NCI-H1694 (cell line): ENCODE results near the gene OVCA2.

Experiments
- DNase-seq: peaks from one replicate; lab custom pipeline; 2025; lab: John Stamatoyannopoulos, UW

The OVCA2 gene

DNA sequence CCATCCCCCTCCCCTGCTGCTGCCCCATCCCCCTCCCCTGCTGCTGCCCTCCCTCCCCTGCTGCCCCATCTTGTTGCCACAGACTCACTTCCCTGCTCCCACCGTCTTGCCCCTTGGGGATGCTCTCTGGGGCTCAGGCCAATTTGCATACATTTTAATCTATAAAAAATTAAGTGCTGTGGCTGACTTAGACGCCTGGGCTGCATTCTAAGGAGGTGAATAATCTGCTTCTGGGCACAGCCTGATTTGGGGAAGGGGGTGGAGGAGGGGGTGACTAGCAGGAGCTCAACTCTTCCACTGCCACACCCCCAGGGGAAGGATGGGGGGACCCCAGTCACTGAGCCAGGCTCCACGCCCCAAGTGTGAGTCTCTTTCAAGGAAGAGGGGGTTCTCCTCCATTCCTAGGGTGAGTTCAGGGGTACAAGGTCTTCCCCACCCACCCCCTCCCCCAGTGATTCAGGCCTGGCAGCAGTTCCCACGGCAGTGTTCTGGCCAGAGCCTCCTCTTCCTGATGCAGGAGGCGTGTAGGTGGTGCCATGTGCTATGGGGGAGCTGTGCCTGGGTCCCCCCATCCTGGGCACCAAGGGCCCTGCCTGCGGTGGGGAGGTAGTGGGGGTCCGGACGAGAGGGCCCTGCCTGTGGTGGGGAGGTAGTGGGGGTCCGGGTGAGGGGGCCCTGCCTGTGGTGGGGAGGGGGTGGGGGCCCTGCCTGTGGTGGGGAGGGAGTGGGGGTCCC lies 6.8 kb upstream of the OVCA2 start:
- DNase-seq: no peak

GRCh38 chr17:2035541-2036488 lies 6.0 kb upstream of the OVCA2 start:
- DNase-seq: no peak

- DNase-seq: peak; percentile 35
Measured at GRCh38 chr17:2037155-2037554, 4.7 kb upstream of the OVCA2 start.

DNA sequence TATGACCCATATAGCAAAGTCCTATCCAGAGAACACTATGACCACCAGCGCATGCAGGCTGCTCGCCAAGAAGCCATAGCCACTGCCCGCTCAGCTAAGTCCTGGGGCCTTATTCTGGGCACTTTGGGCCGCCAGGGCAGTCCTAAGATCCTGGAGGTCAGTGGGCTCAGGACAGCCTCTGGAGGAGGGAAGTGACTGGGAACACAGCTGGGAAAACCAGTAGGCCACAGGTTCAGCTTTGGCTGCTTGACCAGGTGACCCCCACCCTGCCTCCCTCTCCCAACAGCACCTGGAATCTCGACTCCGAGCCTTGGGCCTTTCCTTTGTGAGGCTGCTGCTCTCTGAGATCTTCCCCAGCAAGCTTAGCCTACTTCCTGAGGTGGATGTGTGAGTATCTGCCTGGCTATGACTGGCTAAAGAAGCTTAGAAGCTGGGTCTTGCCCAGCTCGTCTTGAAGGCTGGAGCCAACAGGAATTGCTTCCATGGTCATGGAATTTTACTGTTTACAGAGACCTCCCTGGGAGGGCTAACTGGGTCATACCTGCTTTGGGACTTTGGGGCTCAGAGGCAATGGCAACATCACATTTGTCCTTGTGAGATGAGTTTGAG lies 1.5 kb upstream of the OVCA2 start:
- DNase-seq: no peak

- no peak for DNase-seq
Measured at GRCh38 chr17:2040942-2041560, 771 bp upstream of the OVCA2 start.

DNA sequence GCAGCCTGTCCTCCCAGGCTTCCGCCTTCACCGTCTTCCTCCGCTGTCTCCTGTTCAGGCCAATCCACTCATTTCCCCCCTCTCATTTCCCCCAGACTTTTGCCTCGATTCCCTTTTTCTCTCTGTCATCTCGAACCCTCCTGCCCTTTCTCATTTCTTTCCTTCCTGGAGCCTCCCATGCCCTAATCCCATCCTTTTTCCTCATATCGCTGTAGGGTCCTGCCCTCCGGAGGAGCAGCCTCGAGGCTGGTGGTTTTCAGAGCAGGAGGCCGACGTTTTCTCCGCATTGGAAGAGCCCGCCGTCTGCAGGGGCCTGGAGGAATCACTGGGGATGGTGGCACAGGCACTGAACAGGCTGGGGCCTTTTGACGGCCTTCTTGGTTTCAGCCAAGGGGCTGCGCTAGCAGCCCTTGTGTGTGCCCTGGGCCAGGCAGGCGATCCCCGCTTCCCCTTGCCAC lies 597 bp downstream of the OVCA2 start:
- no peak for DNase-seq

DNA sequence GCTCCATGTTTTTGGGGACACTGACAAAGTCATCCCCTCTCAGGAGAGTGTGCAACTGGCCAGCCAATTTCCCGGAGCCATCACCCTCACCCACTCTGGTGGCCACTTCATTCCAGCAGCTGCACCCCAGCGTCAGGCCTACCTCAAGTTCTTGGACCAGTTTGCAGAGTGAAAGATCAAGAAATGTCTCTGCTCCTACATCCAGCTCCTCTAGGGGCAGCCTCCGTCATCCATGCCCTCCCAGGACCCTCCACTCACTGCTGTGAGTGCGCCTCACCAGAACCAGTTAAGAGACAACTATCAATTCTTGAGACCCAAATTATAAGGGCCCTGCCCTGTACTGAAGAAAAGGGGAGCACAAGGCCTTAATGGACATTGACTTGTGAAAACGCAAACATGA lies 1.1 kb downstream of the OVCA2 start:
- DNase-seq: no peak

DNA sequence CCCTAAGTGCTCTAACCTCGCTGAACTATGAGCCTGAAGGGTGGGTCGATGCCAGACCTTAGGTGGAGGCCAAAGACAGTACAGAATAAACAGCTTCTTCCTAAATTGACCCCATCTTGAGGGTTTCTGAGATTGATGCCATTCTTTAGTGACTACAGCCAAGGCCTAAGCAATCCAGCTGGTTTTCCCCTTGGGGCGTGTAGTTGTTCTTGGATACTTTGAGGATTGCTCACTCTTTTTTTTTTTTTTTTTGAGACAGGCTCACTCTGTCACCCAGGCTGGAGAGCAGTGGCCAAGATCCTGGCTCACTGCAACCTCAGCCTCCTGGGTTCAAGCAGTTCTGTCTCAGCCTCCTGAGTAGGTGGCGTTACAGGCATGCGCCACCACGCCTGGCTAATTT lies 2.0 kb downstream of the OVCA2 start:
- DNase-seq: no peak

- DNase-seq: no peak
Measured at GRCh38 chr17:2044263-2044894, 2.6 kb downstream of the OVCA2 start.

DNA sequence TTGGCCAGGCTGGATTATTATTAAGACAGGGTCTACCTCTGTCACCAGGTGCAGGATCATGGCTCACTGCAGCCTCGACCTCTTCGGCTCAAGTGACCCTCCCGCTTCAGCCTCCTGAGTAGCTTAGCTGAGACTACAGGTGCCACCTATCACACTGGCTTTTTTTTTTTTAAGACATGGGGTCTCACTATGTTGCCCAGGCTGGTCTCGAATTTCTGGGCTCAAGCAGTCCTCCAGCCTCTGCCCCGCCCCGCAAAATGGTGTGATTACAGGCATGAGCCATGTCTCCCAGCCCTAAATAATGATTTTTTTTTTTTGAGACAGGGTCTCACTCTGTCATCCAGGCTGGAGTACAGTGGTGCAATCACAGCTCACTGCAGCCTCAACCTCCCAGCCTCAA lies 5.8 kb downstream of the OVCA2 start:
- DNase-seq: no peak

- no peak for DNase-seq
Measured at GRCh38 chr17:2048805-2049204, 7.0 kb downstream of the OVCA2 start.

DNA sequence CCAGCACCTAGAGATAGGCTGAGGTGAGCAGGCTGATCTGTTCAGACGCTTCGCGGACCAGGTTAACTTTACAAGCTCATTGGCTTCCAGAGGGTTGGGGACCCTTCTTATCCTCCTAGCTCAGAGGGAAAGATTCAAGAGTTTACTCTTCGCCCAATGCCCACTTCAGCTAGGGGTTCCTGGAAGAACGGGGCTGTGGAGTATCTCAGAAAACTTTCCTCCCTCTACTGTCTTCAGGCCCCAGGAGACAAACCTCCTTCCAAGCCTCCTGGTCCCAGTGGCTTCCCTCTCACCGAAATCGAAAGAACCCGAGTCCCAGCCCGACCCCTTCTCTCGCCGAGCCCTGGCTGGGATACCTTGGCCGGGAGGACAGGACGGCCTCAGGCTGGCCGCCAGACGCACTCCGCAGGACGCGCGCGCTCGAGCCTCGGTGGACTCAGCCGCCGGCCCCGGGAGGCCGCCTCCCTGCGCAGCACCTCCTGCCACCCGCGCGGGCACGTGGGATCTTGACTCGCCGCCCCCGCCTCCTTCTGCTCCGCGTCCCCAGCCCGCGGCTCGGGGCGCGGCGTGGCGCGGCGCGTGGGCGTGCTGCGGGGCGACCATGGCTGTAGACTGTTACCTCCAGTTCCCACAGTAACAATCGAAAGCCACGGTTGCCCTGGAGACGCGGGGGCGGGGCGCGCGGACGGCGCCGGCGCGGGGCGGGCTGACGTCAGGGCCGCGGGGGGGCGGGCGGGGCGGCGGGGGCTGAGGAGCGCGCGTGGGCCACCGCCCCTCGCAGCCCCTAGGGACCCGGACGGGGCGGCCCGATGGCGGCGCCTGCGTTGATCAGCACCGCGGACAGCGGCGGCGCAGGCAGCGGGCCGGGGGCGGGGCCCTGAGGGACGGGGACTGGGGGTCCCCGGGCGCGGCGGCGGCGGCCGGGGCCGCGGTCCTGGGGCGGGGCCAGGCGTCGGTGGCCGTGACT lies 7.8 kb downstream of the OVCA2 start:
- DNase-seq: no peak

- peak; percentile 27 for DNase-seq
Measured at GRCh38 chr17:2050300-2051060, 8.7 kb downstream of the OVCA2 start.

- no peak for DNase-seq
Measured at GRCh38 chr17:2051061-2051932, 9.5 kb downstream of the OVCA2 start.

- no peak for DNase-seq
Measured at GRCh38 chr17:2051933-2052559, 10.2 kb downstream of the OVCA2 start.

DNA sequence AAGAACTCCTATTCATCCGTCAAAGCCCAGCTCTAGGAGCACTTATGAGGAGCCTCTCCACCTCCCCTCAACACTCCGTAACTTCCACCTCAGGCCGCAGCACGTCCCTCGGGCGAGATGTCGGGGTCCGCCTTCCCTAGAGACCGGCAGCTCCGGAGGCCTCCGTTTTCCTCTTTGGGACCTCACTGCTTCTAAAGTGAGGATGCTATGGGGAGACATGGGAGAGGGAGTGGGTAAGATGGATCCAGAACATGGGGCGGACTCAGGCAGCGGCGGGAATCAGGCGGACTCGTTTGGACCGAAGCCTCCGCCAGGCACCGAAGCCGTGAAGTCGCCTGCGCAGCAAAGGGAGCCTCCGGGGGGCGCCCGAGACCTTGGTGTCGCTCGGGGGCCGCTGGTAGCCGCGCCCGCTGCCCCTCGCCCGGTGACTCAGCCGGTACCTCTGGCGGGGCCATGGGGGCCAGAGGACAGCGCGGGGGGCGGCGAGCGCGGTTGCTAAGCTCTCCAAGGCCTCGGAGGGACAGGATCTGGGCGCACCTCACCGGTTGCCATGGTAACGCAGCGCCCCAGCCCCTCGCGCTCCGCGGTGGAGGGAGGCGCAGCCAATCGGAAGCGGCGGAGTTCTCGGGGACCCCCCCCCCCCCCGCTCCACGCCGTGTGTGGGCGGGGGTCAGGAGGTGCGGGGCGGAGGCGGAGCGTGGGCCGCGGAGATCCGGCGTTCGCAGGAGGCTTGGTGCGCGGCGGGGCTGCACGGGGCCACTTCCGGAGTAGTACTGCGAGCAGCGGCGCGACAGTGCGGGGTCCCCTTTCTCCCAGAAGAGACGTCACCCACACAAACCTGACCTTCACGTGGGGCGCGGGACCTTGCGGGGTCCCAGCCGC lies 11.8 kb downstream of the OVCA2 start:
- DNase-seq: peak; percentile 52

DNA sequence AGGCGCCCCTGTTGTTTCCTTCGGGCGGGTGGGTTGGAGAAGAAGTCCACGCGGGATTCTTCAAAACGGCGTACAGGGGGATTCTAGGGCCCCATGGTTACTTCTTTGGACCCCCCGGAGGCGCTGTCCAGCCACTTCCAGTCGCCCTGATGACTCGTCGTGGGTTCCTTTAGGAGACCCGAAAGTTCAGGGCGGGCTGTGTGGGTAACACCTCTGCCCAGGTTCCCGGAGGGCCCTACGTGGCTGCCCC lies 12.4 kb downstream of the OVCA2 start:
- DNase-seq: no peak
